Nephron (organoid): Measurements from ENCODE around the gene MRAS.
"Not testable (repeated sequence)": the region's sequence is repeated elsewhere in the genome, so short reads cannot be mapped to it uniquely, and the experiment has no call there.

Source experiments
- H3K27ac Mint-ChIP-seq, 3 experiments: 2 replicates each; pipeline ENCODE4 v1.8.0; 2020; ENCODE audit warnings: mixed read lengths in 3 of 3, mild to moderate bottlenecking in 2 of 3, moderate library complexity in 1 of 3
- H3K27me3 Mint-ChIP-seq: 2 replicates; pipeline ENCODE4 v1.8.0; 2021; ENCODE audit warnings: low read depth, mild to moderate bottlenecking, moderate library complexity, mixed read lengths
- H3K36me3 Mint-ChIP-seq: 2 replicates; pipeline ENCODE4 v1.8.0; 2020; ENCODE audit warnings: low read depth, mixed read lengths
- H3K4me1 Mint-ChIP-seq: 2 replicates; pipeline ENCODE4 v1.8.0; 2020; ENCODE audit warnings: mixed read lengths
- H3K4me3 Mint-ChIP-seq, 3 experiments: 2 replicates each; pipeline ENCODE4 v1.8.0; 2020; ENCODE audit warnings: mild to moderate bottlenecking in 3 of 3, mixed read lengths in 3 of 3, moderate library complexity in 2 of 3
- H3K9me3 Mint-ChIP-seq: 2 replicates; pipeline ENCODE4 v1.8.0; 2020; ENCODE audit warnings: mixed read lengths
- TF ChIP-seq, protein P1 (sequence below), 3 experiments: fragments of 200-600 bp; sonication (generic); IDR thresholded peaks; one replicate each; pipeline ENCODE4 v1.5.0; 2021; ENCODE audit warnings: antibody characterized with exemption in 3 of 3; ENCODE audit not compliant: unreplicated experiment in 3 of 3

Gene MRAS

DNA sequence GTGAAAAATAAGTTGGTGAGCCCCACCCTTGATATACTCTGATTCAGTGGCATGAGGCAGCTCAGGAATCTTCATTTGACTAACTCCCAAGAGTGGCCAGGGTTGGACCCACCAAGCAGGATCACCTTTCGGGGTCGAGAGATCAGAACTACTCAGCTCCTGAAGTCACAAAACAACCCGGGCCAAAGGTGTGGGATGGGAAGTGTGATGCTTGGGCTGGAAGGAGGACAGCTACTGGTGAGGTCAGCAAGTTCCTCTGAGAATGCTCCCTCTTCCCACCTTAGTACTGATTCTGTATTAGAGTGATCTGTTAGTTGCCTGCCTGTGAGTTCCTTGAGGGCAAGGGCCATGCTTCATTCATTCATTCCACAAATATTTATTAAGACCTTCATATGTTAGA lies 101.1 kb downstream of the MRAS start:
- Mint-ChIP-seq H3K36me3 (no peaks in the 10 kb centered on the region), H3K4me3 (no peak overlapping the region), H3K27ac (no peak overlapping the region), H3K27me3 (peaks cover 11% of the 10 kb centered on the region), H3K4me1 (peaks cover 5% of the 10 kb centered on the region), H3K9me3 (no peaks in the 10 kb centered on the region)
- TF ChIP-seq, protein P1, sequence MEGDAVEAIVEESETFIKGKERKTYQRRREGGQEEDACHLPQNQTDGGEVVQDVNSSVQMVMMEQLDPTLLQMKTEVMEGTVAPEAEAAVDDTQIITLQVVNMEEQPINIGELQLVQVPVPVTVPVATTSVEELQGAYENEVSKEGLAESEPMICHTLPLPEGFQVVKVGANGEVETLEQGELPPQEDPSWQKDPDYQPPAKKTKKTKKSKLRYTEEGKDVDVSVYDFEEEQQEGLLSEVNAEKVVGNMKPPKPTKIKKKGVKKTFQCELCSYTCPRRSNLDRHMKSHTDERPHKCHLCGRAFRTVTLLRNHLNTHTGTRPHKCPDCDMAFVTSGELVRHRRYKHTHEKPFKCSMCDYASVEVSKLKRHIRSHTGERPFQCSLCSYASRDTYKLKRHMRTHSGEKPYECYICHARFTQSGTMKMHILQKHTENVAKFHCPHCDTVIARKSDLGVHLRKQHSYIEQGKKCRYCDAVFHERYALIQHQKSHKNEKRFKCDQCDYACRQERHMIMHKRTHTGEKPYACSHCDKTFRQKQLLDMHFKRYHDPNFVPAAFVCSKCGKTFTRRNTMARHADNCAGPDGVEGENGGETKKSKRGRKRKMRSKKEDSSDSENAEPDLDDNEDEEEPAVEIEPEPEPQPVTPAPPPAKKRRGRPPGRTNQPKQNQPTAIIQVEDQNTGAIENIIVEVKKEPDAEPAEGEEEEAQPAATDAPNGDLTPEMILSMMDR (IDR thresholded peaks at IDR 0.05; ENCODE audit: unreplicated experiment in 3 of 3) = no peak

DNA sequence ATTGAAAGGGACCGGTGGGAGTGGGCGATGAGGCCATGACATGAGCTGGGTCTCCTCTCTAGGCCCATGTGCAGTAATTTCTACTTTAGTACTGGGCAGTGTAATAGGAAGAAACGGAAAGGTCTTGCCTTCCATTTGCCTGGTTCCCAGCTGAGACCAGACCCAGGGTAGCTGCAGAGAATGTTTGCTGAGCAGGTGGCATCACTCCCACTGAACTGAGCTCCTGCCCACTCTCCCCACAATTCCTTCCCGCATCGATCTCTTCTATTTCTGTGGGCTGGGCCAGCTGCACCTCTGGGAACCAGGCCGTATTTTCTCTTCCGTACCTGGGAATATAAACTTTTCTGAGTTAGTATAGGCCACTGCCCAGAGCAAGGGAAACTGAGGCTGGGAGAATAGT lies 101.8 kb downstream of the MRAS start:
- Mint-ChIP-seq H3K4me3 (no peak overlapping the region), H3K27ac (no peak overlapping the region), H3K9me3 (no peaks in the 10 kb centered on the region), H3K36me3 (no peaks in the 10 kb centered on the region), H3K27me3 (peaks cover 12% of the 10 kb centered on the region), H3K4me1 (peaks cover 5% of the 10 kb centered on the region)
- TF ChIP-seq, protein P1 (IDR thresholded peaks at IDR 0.05; ENCODE audit: unreplicated experiment in 3 of 3) = no peak

DNA sequence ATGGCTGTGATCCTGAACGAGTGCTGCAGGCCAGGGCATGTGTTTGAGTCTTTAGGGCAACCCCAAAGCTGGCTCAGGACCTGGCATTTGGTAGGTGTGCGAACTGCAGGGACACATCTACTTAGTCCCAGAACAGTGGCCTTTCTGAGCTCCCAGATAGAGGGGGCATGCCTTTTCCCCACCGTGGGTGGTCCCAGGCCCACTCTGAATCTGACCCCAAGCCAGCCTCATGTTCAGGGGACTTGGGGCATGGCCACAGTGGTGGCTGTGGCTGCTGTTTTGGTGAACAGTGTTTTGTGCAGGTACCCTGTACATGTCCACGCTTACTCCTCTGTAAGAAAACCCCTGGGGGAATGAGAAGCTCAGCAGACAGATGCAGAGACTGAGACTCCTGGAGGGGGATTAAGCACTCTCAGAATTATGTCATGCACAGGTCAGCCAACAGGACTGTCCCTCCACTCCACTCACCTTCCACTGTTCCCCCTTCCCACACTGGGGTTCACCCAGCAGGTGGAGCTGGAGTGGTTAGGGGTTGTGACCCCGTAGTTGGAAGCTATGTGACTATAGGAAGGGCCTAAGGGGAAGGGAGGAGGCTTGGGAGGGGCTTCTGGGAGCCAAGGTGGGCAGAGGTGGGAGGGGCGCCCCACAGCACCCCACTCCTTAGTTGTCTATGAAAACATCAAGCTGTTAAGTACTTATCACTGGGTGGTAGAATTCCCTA lies 102.5 kb downstream of the MRAS start:
- Mint-ChIP-seq H3K4me3 (no peak overlapping the region), H3K36me3 (no peaks in the 10 kb centered on the region), H3K9me3 (no peaks in the 10 kb centered on the region), H3K27me3 (peaks cover 10% of the 10 kb centered on the region), H3K4me1 (peaks cover 5% of the 10 kb centered on the region), H3K27ac (no peak overlapping the region)
- TF ChIP-seq, protein P1 (IDR thresholded peaks at IDR 0.05; ENCODE audit: unreplicated experiment in 3 of 3) = no peak

DNA sequence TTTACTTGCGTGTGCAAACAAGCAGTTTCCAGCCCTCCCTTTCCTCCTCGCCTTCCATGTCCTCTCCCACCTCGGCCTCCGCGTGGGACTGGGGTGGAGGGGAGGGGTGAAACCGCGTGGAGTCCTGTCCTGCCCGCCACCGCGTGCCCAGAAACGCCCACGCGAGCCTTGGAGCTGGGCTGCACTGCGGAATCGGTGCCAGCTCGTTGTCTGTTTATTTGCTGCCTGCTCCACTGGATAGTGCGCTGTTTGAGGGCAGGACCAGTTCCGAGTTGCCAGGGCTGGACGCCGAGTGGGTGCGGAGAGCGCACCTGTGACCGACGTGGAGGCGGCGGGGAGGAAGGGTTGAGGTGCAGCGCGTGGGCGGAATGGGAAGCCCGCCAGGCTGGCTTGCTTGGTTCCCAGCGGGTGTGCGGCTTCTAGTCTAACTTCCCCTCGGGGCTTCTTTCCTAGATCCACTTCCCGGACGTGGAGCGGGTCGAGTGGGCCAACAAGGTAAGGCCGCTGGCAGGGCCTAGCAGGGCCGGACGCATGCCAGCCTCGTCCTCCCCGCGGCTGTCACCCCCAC lies 103.3 kb downstream of the MRAS start:
- Mint-ChIP-seq H3K36me3 (no peaks in the 10 kb centered on the region), H3K4me1 (peaks cover 5% of the 10 kb centered on the region), H3K27ac (no peak overlapping the region), H3K4me3 (no peak overlapping the region), H3K27me3 (peaks cover 9% of the 10 kb centered on the region), H3K9me3 (no peaks in the 10 kb centered on the region)
- TF ChIP-seq, protein P1 (IDR thresholded peaks at IDR 0.05; ENCODE audit: unreplicated experiment in 3 of 3) = no peak

DNA sequence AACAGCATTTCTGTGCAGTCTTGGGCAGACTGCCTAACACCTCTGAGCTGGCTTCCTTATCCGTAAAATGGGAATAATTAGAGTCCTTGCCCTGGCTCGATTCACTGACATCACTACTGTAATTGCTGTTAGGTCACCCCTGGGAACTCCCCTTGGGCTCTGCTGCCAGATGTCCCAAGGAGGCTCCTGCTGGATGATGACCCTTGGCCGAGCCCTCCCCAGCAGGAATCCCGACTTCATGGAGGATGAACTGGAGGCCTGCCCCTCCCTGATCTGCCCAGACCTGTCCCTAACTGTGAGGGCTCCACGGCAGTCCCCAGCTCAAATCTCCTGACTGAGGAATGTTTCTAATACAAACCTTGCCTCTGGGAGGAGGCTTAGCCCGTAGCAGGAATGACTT lies 104.1 kb downstream of the MRAS start:
- H3K36me3 Mint-ChIP-seq = no peaks in the 10 kb centered on the region
- H3K27me3 Mint-ChIP-seq = peaks cover 14% of the 10 kb centered on the region
- peaks cover 11% of the 10 kb centered on the region for H3K4me1 Mint-ChIP-seq
- TF ChIP-seq, protein P1 (IDR thresholded peaks at IDR 0.05; ENCODE audit: unreplicated experiment in 3 of 3) = no peak
- H3K27ac Mint-ChIP-seq = no peak overlapping the region
- no peaks in the 10 kb centered on the region for H3K9me3 Mint-ChIP-seq
- H3K4me3 Mint-ChIP-seq = no peak overlapping the region

DNA sequence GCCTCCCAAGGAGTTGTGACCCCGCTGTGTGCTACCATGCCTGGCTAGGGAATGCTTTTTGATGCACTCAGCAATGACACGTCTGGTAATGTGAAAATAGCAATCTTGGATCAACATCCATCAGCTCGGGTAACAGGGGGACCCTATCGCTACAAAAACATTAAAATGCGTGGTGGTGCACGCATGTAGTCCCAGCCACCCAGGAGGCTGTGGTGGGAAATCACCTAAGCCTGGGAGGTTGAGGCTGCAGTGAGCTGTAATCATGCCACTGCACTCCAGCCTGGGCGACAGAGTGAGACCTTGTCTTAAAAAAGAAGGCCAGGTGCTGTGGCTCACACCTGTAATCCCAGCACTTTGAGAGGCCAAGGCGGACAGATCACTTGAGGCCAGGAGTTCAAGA lies 105.6 kb downstream of the MRAS start:
- not testable (repeated sequence) for H3K36me3 Mint-ChIP-seq, H3K9me3 Mint-ChIP-seq, H3K4me3 Mint-ChIP-seq, H3K27ac Mint-ChIP-seq
- peaks cover 11% of the 10 kb centered on the region for H3K4me1 Mint-ChIP-seq
- H3K27me3 Mint-ChIP-seq = peaks cover 20% of the 10 kb centered on the region
